Panc1 (cell line): ENCODE measurements around the gene MS4A15.

ENCODE experiments used
- CTCF ChIP-seq: fragments of 450-650 bp; IDR thresholded peaks from 2 replicates; pipeline ENCODE4 v1.5.1; 2017; ENCODE audit warnings: mild to moderate bottlenecking
- POLR2AphosphoS5 ChIP-seq: IDR thresholded peaks from 2 replicates; pipeline ENCODE4 v1.6.1; 2012; ENCODE audit warnings: mild to moderate bottlenecking, low read depth, low read length, moderate library complexity
- REST ChIP-seq, 2 experiments: IDR thresholded peaks; 2 replicates each; pipeline ENCODE4 v1.6.1; 2011 to 2012; ENCODE audit warnings: low read depth in 2 of 2, control low read depth in 1 of 2, low read length in 1 of 2, mild to moderate bottlenecking in 1 of 2, moderate library complexity in 1 of 2; ENCODE audit not compliant: insufficient read depth in 1 of 2
- TCF7L2 ChIP-seq: IDR thresholded peaks from 2 replicates; pipeline ENCODE4 v1.6.1; 2011; ENCODE audit warnings: mild to moderate bottlenecking, low read depth, low read length, inconsistent platforms

- TF ChIP-seq CTCF (no peak), POLR2AphosphoS5 (no peak), TCF7L2 (no peak), REST (IDR thresholded peaks at IDR 0.05; ENCODE audit: insufficient read depth in 1 of 2, low read depth in 2 of 2, low read length in 1 of 2) (no peak)
Observed at GRCh38 chr11:60797846-60798630, 41.4 kb downstream of the MS4A15 start.
